Adrenal gland (tissue), 5 donors: Measurements from ENCODE around the gene STIL.

Experiments used
- POLR2A ChIP-seq, 2 donors: fragments of 450-650 bp; IDR thresholded peaks; one replicate each; pipeline ENCODE4 v1.6.1; 2017; ENCODE audit warnings: antibody characterized with exemption in 2 of 2, mild to moderate bottlenecking in 2 of 2, moderate library complexity in 1 of 2
- TF ChIP-seq, protein P1 (sequence below), 6 experiments: fragments of 450-650 bp in 4 of 6; fragments of 200-600 bp in 2 of 6; sonication (generic) in 1 of 6; IDR thresholded peaks; 1 replicate in 5 of 6; 2 replicates in 1 of 6; pipeline versions ENCODE4 v1.5.1 to v1.8.0; 2016 to 2021; ENCODE audit warnings: antibody characterized with exemption in 6 of 6, mild to moderate bottlenecking in 2 of 6, moderate library complexity in 1 of 6
- donor health status: DM: no; HTN: no; CAD: no.

DNA sequence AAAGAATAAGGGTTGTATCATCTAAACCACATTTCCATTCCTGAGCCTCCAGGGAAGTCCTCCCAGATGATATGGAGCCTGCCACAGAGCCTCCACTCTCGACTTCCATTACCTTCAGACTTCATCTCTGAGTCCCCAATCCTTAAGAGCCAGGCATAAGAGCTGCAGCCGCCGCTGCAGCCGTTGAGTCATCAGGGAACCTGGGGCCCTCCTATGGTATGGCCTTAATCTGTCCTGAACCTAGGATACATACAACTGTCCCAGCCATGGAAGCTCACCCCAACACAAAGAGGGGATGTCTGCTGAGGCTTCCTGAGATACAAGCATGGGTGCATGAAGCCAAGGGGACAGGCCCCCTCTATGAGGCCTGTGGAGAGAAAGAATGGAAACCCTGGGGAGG lies 98.2 kb downstream of the STIL start:
- no peak for TF ChIP-seq POLR2A (IDR thresholded peaks at IDR 0.05)
- TF ChIP-seq, protein P1, sequence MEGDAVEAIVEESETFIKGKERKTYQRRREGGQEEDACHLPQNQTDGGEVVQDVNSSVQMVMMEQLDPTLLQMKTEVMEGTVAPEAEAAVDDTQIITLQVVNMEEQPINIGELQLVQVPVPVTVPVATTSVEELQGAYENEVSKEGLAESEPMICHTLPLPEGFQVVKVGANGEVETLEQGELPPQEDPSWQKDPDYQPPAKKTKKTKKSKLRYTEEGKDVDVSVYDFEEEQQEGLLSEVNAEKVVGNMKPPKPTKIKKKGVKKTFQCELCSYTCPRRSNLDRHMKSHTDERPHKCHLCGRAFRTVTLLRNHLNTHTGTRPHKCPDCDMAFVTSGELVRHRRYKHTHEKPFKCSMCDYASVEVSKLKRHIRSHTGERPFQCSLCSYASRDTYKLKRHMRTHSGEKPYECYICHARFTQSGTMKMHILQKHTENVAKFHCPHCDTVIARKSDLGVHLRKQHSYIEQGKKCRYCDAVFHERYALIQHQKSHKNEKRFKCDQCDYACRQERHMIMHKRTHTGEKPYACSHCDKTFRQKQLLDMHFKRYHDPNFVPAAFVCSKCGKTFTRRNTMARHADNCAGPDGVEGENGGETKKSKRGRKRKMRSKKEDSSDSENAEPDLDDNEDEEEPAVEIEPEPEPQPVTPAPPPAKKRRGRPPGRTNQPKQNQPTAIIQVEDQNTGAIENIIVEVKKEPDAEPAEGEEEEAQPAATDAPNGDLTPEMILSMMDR (IDR thresholded peaks at IDR 0.05): no peak
